Heart right ventricle (tissue), 16 donors: Measurements from ENCODE around the gene PRDM8. TPM values are rescaled to one million over a fixed set of nuclear protein-coding genes. Genes with fewer than 3 reads are reported as not detected.

Experiments used
- ATAC-seq, 8 donors: fragments of 200-7000 bp; cut with Tn5 transposase; one replicate each; pipeline ENCODE4 v1.9.1; 2020; ENCODE audit warnings: mild to moderate bottlenecking in 8 of 8, moderate library complexity in 8 of 8, moderate number of reproducible peaks in 1 of 8
- DNase-seq, 2 donors: peaks; one replicate each; pipeline ENCODE4 v3.0.0-alpha.2; 2020
- H3K27ac ChIP-seq, 10 donors: fragments of 200-600 bp; sonication (generic) in 2 of 10; one replicate each; pipeline versions ENCODE4 v1.5.0 to v1.8.0; 2020 to 2022; ENCODE audit warnings: mild to moderate bottlenecking in 3 of 10
- H3K27me3 ChIP-seq, 7 donors: fragments of 200-600 bp; one replicate each; pipeline ENCODE4 v1.8.0; 2021 to 2022; ENCODE audit warnings: mild to moderate bottlenecking in 2 of 7
- H3K36me3 ChIP-seq, 9 donors: fragments of 200-600 bp; sonication (generic) in 1 of 9; one replicate each; pipeline versions ENCODE4 v1.5.0 to v1.8.0; 2020 to 2022; ENCODE audit warnings: mild to moderate bottlenecking in 2 of 9
- H3K4me1 ChIP-seq, 9 donors: fragments of 200-600 bp; sonication (generic) in 1 of 9; one replicate each; pipeline versions ENCODE4 v1.5.0 to v1.8.0; 2020 to 2022; ENCODE audit warnings: mild to moderate bottlenecking in 4 of 9
- H3K4me3 ChIP-seq, 10 donors: fragments of 200-600 bp; sonication (generic) in 2 of 10; one replicate each; pipeline versions ENCODE4 v1.5.0 to v1.8.0; 2020 to 2022; ENCODE audit warnings: mild to moderate bottlenecking in 7 of 10, moderate library complexity in 2 of 10
- H3K9me3 ChIP-seq, 11 donors: fragments of 200-600 bp in 10 of 11; sonication (generic) in 2 of 11; one replicate each; pipeline versions ENCODE4 v1.5.0 to v1.8.0; 2013 to 2022; ENCODE audit warnings: mild to moderate bottlenecking in 2 of 11, control low read depth in 1 of 11, moderate library complexity in 1 of 11
- CTCF ChIP-seq, 9 donors: fragments of 200-600 bp; sonication (generic) in 2 of 9; IDR thresholded peaks; one replicate each; pipeline versions ENCODE4 v1.5.0 to v1.8.0; 2021 to 2022; ENCODE audit warnings: antibody characterized with exemption in 9 of 9, mild to moderate bottlenecking in 5 of 9, moderate library complexity in 1 of 9
- whole genome bisulfite sequencing, 2 donors: extraction: QIAGEN DNeasy Blood & Tissue Kit; methylation state at CpG; one replicate each; pipeline ENCODE4 v1.1.7; 2013; ENCODE audit warnings: inconsistent platforms in 1 of 2; 5-methylcytosine and 5-hydroxymethylcytosine counted together
- intact Hi-C, 10 donors: fragments of 100-400 bp; cut with DNase I; formaldehyde crosslinking; loops; one replicate each; pipeline versions ENCODE4 v1.11.1 to v1.14.2; 2022
- polyA plus RNA-seq, 2 donors: library from polyadenylated mRNA; stranded (reverse); fragments of 200-250 nt; gene quantifications; one replicate each; pipeline ENCODE4 v1.2.3, GENCODE V29; 2013
- total RNA-seq, 10 donors: library from RNA; stranded (reverse); fragmentation: NEBNext Ultra II Directional in 3 of 10; extraction: Animal tissue kit (Norgen Biotek cat#: 25700) in 3 of 10; gene quantifications; one replicate each; pipeline versions ENCODE4 v1.2.1 to v1.2.4, GENCODE V29; 2021 to 2023
- donor health status: Arrhythmogenic right ventricular cardiomyopathy.
- donor health status: ischemic (EF 13 %, LVEDD 7.1; RV severe dilation, severe dysfunction).
- donor health status: healthy with polysubstance abuse.
- donor health status: DM: no; HTN: yes; CAD: no.
- donor health status: DM: no; HTN: no; CAD: no.
- donor health status: ischemic (EF 25% LVEDD 6.9; RV normal size, moderate dysfunction).
- donor health status: ischemic (EF 25% LVEDD 5.7; RV mildly dilated, moderate dysfunction).
- donor health status: healthy.
- donor health status: DM: yes; HTN: yes; CAD: no.
- donor health status: Ischemic cardiomyopathy.
- donor health status: ischemic (EF 35%, LVEDD 5.7; RV mildly dilated, moderate dysfunction).
- donor health status: nonischemic (EF 11% LVEDD 7.7; RV severe dilation, severe dysfunction).
- donor health status: DM: yes; HTN: yes; CAD: no.
- donor health status: PGD.
- donor health status: ischemic (EF 29% LVEDD 5.4; RV normal size, mild dysfunction).
- donor health status: nonischemic (EF 23%, LVEDD 6.1; RV moderate dilation, normal function).

PRDM8 gene
- total and polyA plus RNA-seq, 12 donors: 0.23 to 1.9 (median 0.67) TPM

DNA sequence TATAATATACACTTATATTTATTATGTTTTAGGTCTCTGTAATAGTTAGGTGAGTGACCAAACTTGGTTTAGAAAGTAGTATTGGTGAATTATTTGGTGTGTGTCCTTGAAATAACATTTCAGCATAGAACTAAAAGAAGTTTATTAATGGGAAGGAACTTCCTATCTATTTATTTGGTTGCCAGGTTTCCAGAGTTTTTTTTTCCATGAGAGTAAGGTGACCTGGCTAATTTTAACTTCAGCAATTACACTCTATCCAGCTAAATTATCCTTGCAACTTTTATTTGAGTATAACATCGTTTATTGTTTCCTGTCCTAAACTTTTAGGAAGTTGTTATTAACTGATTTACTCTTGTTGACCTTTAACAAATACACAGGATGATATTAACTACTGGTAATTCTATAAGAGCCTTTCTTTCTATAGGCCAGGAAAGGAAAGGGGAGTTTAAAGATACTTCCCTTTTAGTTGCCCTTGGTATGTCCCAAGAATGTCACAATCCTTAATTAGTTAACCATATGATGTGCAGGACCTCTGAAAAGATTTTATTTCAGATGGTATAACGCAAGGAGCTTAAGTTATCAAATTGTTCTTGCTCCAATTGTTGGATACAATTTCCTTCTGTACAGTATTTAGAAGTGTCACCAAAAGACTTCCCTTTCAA is 18.9 kb downstream of the PRDM8 start:
- DNase-seq (no peak), ATAC-seq (peak in 1 of 8 donors; percentile 66)
- Histone ChIP-seq H3K4me1 (peaks cover 0 to 6% (median 0%) of the 10 kb centered on the region in 9 donors), H3K9me3 (no peaks in the 10 kb centered on the region), H3K36me3 (no peaks in the 10 kb centered on the region), H3K4me3 (no peak overlapping the region), H3K27ac (no peak overlapping the region), H3K27me3 (peaks cover 0 to 51% (median 24%) of the 10 kb centered on the region in 7 donors)
- intact Hi-C loops: loop anchor here in 8 of 10 donors (5.0 to 10.0 kb wide), 4 partner anchors 141 to 1269 kb away; partner anchors contain the start of gene ANTXR2 (in 1 of the 8)
- no peak for TF ChIP-seq CTCF (IDR thresholded peaks at IDR 0.05)
- 21 to 23% methylated on average over 2 of the region's 2 CpGs for WGBS, 2 donors

DNA sequence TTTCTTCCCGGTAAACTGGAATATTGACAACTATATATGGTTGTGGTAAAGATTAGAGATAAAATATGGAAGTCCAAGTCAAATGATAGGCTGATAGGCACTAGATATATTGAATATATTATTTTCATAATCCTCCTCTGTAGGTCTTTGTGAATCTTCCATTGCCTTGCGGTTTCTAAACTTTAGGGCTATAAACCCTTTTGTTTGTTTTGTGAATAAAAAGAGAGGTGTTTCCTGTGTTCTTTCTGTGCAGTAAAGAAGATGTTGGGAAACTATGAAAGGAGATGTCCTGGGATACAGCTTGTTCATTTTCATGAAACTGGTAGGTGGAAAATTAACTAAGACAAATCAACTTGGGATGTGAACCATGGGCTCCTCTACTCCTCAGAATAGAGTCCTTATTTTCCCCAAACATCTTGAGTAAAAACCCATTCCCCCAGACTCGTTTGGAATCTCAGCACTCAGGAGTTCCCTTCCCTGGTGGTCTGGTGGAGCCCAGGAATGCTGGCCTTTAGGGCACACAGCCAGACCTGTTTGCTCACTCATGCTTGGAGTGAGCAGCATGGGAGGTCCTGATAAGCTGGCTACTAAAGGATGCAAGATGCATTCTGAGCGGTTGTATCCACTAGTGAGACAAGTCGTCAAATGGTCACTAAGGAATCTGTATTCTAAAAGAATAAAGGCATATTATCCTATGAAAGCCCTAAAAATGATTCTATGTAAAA is 22.2 kb downstream of the PRDM8 start:
- TF ChIP-seq CTCF (IDR thresholded peaks at IDR 0.05): no peak
- no peak overlapping the region for H3K4me3 ChIP-seq
- intact Hi-C loops: loop anchor here in 8 of 10 donors (5.0 to 10.0 kb wide), 4 partner anchors 145 to 1272 kb away; partner anchors contain the start of gene ANTXR2 (in 1 of the 8)
- no peak for DNase-seq
- peaks cover 0 to 79% (median 32%) of the 10 kb centered on the region in 7 donors for H3K27me3 ChIP-seq
- peaks cover 0 to 6% (median 0%) of the 10 kb centered on the region in 9 donors for H3K4me1 ChIP-seq
- ATAC-seq: no peak
- H3K9me3 ChIP-seq: no peaks in the 10 kb centered on the region
- 34% methylated on average over 5 of the region's 5 CpGs for WGBS, 2 donors
- H3K36me3 ChIP-seq: no peaks in the 10 kb centered on the region
- H3K27ac ChIP-seq: no peak overlapping the region

DNA sequence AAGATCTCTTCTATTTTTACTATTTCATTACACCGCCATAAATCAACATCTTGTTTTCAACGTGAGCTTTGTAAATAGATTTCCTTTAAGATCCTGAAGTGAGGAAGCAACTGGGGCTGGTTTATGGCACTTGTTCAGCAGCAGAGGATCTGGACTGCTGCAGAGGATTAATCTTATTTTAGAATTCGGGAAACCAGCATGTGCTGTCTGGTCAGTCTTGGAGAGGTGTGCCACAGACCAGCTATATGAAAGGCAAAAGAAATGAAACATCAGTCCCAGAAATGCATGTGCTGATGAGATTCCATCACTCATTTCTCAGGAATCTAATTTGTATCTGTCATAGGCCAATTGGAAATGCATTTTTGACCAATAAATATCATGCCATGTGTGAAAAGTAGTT is 23.4 kb downstream of the PRDM8 start:
- WGBS, 2 donors: 34 to 45% methylated on average over 3 of the region's 3 CpGs
- no peak for TF ChIP-seq CTCF (IDR thresholded peaks at IDR 0.05)
- no peaks in the 10 kb centered on the region for H3K9me3 ChIP-seq

GRCh38 chr4:80221161-80221560 is 23.9 kb downstream of the PRDM8 start:
- peaks cover 0 to 5% (median 0%) of the 10 kb centered on the region in 9 donors for H3K4me1 ChIP-seq
- intact Hi-C loops: no loop called here
- DNase-seq (no peak), ATAC-seq (no peak)
- no peaks in the 10 kb centered on the region for H3K36me3 ChIP-seq
- H3K27ac ChIP-seq: no peak overlapping the region
- TF ChIP-seq CTCF (IDR thresholded peaks at IDR 0.05): peak in 3 of 9 donors; percentile 21 to 41 (median 25)
- no peak overlapping the region for H3K4me3 ChIP-seq
- H3K27me3 ChIP-seq: peaks cover 0 to 91% (median 32%) of the 10 kb centered on the region in 7 donors
- H3K9me3 ChIP-seq: no peaks in the 10 kb centered on the region

More for the DNA sequence above, 23.4 kb downstream of the PRDM8 start:
- Histone ChIP-seq H3K36me3 (no peaks in the 10 kb centered on the region), H3K27me3 (peaks cover 0 to 91% (median 32%) of the 10 kb centered on the region in 7 donors), H3K4me1 (peaks cover 0 to 6% (median 0%) of the 10 kb centered on the region in 9 donors), H3K4me3 (no peak overlapping the region), H3K27ac (no peak overlapping the region)
- intact Hi-C loops: no loop called here
- ATAC-seq: no peak
- DNase-seq: no peak
